AG04449 (cell line): ENCODE measurements around the gene IWS1.

Source experiments
- CTCF ChIA-PET: fragments of 350-600 bp; formaldehyde crosslinking; extraction: SDS; loops from one replicate; lab custom pipeline; 2021; ENCODE audit warnings: antibody characterized with exemption; lab: Yijun Ruan, JAX
- POLR2A ChIA-PET: fragments of 400-600, 350-600 bp; formaldehyde crosslinking; extraction: SDS; loops from one replicate; lab custom pipeline; 2020; ENCODE audit warnings: antibody characterized with exemption, inconsistent platforms; lab: Yijun Ruan, JAX
- DNase-seq: peaks from one replicate; pipeline ENCODE4 v3.0.0-alpha.2; 2010; ENCODE audit warnings: low read depth, low spot score
- H3K4me3 ChIP-seq: 2 replicates; pipeline ENCODE4 v1.5.1; 2011; ENCODE audit warnings: low read depth, mild to moderate bottlenecking, control low read depth, low read length
- TF ChIP-seq, protein P1 (sequence below): IDR thresholded peaks from one replicate; pipeline ENCODE4 v1.5.1; 2011; ENCODE audit warnings: mild to moderate bottlenecking, moderate library complexity, low read length, control low read depth, inconsistent platforms; ENCODE audit not compliant: insufficient read depth; ENCODE audit errors: missing control alignments

Gene IWS1

DNA sequence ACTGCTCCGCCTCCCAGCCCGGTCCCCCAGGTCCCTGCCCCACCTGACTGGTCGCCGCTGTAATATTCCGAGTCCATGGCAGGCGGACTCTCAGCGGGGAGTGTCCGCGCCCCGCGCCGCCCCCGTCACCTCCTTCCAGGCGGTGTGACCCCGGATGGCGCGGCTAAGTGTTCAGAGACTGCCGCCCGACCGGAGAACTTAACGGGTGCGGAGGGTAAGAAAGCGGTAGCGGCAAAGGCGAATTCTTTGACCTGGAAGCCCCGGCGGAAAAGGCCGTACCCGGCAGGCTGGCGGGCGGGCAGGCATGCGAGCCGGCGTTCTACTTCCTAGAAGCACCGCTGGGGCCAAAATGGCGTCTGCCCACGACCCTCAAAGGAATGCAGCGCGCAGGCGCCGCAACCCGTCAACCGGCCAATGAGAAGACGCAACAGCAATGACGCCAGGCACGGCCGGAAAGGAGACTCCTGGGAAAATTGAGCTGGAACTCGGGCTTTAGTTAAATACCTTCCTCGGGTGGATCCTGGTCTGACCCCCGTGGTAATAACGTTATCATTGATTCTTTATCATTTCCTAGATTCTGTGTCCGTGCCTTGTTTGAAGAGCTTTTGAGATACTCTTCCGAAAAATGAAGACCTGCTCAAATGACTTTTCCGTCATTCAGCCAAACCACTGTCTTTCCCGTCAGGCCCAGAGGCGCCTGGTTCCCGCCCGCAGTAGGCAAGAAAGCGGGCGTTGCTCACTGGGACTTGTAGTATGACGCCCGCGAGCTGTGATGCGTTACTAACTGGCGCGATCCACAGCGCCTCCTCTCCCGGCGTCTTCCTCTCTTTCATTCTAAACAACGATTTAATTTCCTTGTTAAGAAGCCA, at the start of gene IWS1:
TSS of gene IWS1 (minus strand) at position 358 of the 869 bp plus-strand sequence. CDS start at position 77, 281 bp downstream.
- CTCF ChIA-PET: interaction anchor here (1.1 to 1.6 kb wide), 5 partner anchors 11 to 202 kb away, joined by 3 to 5 read pairs (median 3); no protein-coding TSS in a partner anchor
- POLR2A ChIA-PET: interaction anchor here (0.6 to 1.2 kb wide), 9 partner anchors 9 to 233 kb away, joined by 3 to 8 read pairs (median 3); partner anchors contain the start of gene ERCC3
- peak; percentile 78 for DNase-seq
- TF ChIP-seq, protein P1, sequence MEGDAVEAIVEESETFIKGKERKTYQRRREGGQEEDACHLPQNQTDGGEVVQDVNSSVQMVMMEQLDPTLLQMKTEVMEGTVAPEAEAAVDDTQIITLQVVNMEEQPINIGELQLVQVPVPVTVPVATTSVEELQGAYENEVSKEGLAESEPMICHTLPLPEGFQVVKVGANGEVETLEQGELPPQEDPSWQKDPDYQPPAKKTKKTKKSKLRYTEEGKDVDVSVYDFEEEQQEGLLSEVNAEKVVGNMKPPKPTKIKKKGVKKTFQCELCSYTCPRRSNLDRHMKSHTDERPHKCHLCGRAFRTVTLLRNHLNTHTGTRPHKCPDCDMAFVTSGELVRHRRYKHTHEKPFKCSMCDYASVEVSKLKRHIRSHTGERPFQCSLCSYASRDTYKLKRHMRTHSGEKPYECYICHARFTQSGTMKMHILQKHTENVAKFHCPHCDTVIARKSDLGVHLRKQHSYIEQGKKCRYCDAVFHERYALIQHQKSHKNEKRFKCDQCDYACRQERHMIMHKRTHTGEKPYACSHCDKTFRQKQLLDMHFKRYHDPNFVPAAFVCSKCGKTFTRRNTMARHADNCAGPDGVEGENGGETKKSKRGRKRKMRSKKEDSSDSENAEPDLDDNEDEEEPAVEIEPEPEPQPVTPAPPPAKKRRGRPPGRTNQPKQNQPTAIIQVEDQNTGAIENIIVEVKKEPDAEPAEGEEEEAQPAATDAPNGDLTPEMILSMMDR: peak; percentile 22
- peak within 1 kb of the TSS; percentile 87 for H3K4me3 ChIP-seq

DNA sequence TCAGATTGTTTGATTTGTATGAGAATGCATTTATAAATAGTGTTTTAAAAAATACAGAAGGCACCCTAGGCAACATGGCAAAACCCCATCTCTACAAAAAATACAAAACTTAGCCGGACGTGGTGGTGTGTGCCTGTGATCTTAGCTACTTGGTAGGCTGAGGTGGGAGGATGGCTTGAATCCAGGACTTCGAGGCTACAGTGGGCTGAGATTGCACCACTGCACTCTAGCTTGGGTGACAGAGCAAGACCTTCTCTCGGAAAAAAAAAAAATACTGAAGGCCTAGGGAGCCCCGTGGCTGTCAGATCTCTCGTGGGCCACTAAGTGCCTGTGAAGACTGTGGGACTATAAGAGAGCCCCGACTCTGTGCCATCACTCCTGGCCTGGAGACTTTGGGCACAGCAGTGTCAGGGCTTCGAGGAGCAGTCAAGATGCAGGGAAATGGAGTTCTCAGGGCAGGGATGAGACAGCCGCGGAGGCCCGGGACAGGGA, 49.7 kb upstream of the IWS1 start:
- ChIA-PET POLR2A (no interaction called here), CTCF (interaction anchor here (0.8 to 3.0 kb wide), 2 partner anchors 16 to 47 kb away, joined by 3 to 17 read pairs; no protein-coding TSS in a partner anchor)
- TF ChIP-seq, protein P1: no peak
- no peak for DNase-seq
- H3K4me3 ChIP-seq: no peak overlapping the region

DNA sequence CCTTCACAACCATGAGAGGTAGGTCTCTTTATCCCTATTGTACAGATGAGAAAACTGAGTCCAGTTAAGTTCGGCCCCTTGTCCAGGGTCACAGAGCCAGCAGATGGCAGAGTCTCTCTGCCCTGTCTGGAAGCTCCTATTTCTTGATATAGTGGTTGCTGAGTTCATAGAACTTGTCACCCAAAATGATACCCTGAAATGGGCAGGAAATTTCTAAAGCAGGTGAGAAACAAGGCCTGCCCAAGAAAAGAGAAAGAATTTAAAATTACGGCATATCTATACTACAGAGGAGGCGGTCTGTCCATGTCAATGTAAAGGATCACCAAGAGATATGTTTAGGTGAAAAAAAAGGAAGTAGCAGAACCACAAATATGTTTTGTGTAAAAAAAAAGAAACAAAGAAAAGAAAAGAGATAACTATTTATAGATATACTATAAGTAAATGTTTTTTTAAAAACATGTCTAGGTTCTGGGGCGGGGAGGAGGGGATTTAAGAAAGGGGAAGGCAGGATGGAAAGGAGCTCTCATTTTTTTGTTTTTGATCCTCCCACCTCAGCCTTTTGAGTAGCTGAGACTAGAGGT, 49.0 kb upstream of the IWS1 start:
- POLR2A ChIA-PET: no interaction called here
- no peak overlapping the region for H3K4me3 ChIP-seq
- CTCF ChIA-PET: interaction anchor here (0.8 to 3.0 kb wide), 2 partner anchors 16 to 46 kb away, joined by 3 to 17 read pairs; no protein-coding TSS in a partner anchor
- TF ChIP-seq, protein P1: no peak
- DNase-seq: no peak

DNA sequence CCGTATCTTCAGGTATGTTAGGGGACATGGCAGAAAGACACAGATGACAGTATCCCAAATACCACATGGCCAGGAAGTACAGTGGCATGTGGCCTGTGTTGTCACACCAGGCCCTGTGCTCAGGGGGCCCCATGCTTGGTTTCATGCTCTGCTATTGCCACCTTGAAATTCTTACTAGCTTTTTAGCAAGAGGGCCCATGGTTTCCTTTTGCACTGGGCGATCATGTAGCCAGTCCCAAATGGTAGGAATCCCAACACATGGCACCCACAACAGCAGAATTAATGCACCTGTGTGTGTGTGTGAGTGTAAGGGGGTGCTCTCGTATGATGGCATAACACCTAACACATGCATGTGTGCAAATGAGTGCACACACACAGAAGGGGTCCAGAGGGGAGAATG, 48.4 kb upstream of the IWS1 start:
- no peak overlapping the region for H3K4me3 ChIP-seq
- ChIA-PET POLR2A (interaction anchor here (0.6 kb wide), 1 partner anchor 28 kb away, joined by 3 read pairs; no protein-coding TSS in a partner anchor), CTCF (interaction anchor here (0.6 to 3.0 kb wide), 2 partner anchors 17 to 73 kb away, joined by 3 to 17 read pairs; no protein-coding TSS in a partner anchor)
- TF ChIP-seq, protein P1: no peak
- no peak for DNase-seq

DNA sequence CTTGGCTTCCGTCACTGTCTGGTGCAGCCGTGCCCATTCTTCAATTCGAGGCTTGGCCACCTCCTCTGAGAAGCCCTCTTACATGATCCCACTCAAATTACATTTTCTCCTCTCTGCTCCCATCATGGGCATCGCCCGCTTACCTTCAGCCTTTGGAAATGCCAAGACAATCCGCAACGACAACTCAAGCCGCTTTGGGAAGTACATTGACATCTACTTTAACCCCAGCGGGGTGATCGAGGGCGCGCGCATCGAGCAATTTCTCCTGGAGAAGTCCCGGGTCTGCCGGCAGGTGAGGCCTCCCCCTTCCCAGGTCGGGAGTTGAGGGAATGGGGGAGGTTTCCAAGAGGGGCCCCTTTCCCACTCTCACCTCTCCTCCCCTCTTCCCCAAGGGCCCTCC, 47.5 kb upstream of the IWS1 start:
- TF ChIP-seq, protein P1: no peak
- H3K4me3 ChIP-seq: no peak overlapping the region
- POLR2A ChIA-PET: no interaction called here
- CTCF ChIA-PET: no interaction called here
- DNase-seq: no peak

DNA sequence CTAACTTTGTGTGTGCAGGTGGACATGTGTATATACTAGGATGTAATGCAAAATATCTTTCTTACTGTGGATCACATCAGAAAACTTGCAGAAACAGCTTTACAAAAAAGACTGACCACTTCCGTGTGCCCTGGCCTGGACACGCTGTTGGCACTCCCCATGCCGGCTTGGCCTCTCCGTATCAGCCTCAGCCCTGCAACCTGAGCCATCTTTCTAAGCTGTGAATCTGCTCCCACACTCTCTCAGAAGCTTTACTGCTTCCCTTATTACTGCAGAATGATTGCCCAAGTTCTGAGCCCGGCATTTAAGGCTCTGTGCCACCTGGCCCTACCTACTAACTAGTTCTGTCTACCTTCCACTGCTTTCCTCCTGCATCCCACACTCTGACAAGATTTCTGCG, 47.0 kb upstream of the IWS1 start:
- CTCF ChIA-PET: no interaction called here
- DNase-seq: no peak
- TF ChIP-seq, protein P1: no peak

More for the DNA sequence above, 47.0 kb upstream of the IWS1 start:
- POLR2A ChIA-PET: no interaction called here
- no peak overlapping the region for H3K4me3 ChIP-seq
